ENCODE data around the gene GALM. TPM values are rescaled to one million over a fixed set of nuclear protein-coding genes. Genes with fewer than 3 reads are reported as not detected.

GALM gene
- total RNA-seq, 1 experiment from 2014 or later = 20.5 TPM

GRCh38 chr2:38653715-38654527 is 12.0 kb upstream of the GALM start:
- no TSS peak for BruUV-seq (replicated peaks)
- H3K36me3 ChIP-seq (ENCODE audit: control insufficient read depth, insufficient read depth, low read length) = no peaks in the 10 kb centered on the region

More at GRCh38 chr2:38653715-38654527, 12.0 kb upstream of the GALM start:
- ChIA-PET POLR2A (interaction anchor here (1.0 kb wide), 1 partner anchor 18 kb away, joined by 3 read pairs; no protein-coding TSS in a partner anchor), CTCF (no interaction called here)
- Histone ChIP-seq H3K4me1 (ENCODE audit: control insufficient read depth, insufficient read depth, low read length) (peaks cover 17% of the 10 kb centered on the region; the same call in 1 of the 2 replicates), H3K27me3 (ENCODE audit: control insufficient read depth, insufficient read depth, low read length) (no peaks in the 10 kb centered on the region), H3K27ac (ENCODE audit: low read length) (peak overlapping the region; percentile 46; the same call in 1 of the 2 replicates), H3K9me3 (ENCODE audit: control insufficient read depth, insufficient read depth, low read depth, low read length) (no peaks in the 10 kb centered on the region), H3K4me3 (ENCODE audit: low read depth in 2 of 2, low read length in 2 of 2) (no peak overlapping the region)
- in situ Hi-C loops (cut with HindIII; ENCODE audit: low pct_unique_long_range_greater_than_20kb, low sequenced_read_pairs) = no loop called here
- DNase-seq (ENCODE audit: low read depth, low spot score) (no peak), ATAC-seq (peak; percentile 19; the same call in 1 of the 2 replicates)
- no peak for TF ChIP-seq POLR2AphosphoS5 (IDR thresholded peaks at IDR 0.05; ENCODE audit: low read depth, low read length)
- no peak for TF ChIP-seq REST (IDR thresholded peaks at IDR 0.05; ENCODE audit: insufficient read depth in 1 of 2, low read depth in 2 of 2, low read length in 1 of 2)
- no peak for TF ChIP-seq TCF7L2 (IDR thresholded peaks at IDR 0.05; ENCODE audit: low read depth, low read length)
- no peak for TF ChIP-seq SIN3A (IDR thresholded peaks at IDR 0.05; ENCODE audit: borderline replicate concordance, insufficient read depth, low read depth, low read length)
- TF ChIP-seq CTCF (IDR thresholded peaks at IDR 0.05) = no peak
- intact Hi-C loops (cut with micrococcal nuclease; ENCODE audit: unreplicated experiment) = no loop called here
